Measurements from ENCODE around the gene RUNX2. TPM values are rescaled to one million over a fixed set of nuclear protein-coding genes. Genes with fewer than 3 reads are reported as not detected.

The RUNX2 gene
- total and polyA plus RNA-seq, 2 experiments from 2014 or later: 1.0 to 2.1 TPM

DNA sequence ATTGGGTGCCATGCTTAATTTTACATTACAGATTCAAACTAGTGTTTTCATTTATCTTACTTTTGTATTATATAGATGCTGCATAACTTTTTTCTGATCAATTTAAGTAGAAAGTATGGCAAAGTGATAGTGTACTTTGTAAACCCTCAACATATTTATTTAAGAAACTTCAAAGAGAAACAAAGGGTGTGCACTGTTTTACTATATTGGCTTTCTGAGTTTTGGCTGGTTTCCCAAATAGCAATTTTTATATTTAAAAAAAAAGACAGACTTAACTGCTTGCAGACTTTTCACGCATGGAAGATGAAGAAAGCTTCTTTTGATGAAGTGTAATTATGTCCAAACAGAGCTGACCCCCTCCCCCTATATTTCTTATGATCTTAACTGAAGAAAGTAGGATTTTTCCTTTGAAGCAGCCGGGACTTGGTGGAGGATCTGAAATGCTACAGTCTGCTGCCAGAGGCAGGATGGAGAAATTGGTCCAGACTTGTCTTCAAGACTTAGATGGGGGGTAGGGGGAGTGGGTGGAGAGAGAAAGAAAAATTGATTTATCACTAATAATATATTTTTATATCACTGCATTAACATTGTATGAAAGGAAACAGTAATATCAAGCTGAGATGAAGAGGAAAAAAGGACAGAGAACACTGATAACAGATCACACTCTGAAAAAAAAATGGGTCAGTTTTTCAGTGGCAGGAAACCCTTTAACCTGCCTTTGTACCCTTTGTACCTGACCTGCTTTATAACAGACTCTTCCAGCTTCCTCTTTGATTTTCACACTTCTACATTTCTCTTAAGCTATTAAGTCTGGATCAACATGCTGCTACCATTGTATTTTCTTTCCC lies 105.6 kb downstream of the RUNX2 start:
- Histone ChIP-seq H3K4me1 (ENCODE audit: insufficient read depth) (peaks cover 12% of the 10 kb centered on the region), H3K27ac (no peak overlapping the region), H2AFZ (no peak overlapping the region), H3K36me3 (replicated peaks; ENCODE audit: insufficient read depth, low read depth) (no peaks in the 10 kb centered on the region), H3K4me2 (no peak overlapping the region), H3K9me3 (ENCODE audit: low read depth) (no peaks in the 10 kb centered on the region), H3K4me3 (no peak overlapping the region), H4K20me1 (ENCODE audit: insufficient read depth, poor library complexity, severe bottlenecking) (no peaks in the 10 kb centered on the region), H3K79me2 (no peaks in the 10 kb centered on the region), H3K27me3 (no peaks in the 10 kb centered on the region), H3K9me2 (replicated peaks; ENCODE audit: insufficient read depth) (no peaks in the 10 kb centered on the region)
- no peak for DNase-seq (ENCODE audit: low spot score)
- 55% methylated on average over 2 of the region's 2 CpGs for WGBS (ENCODE audit: low lambda C conversion rate, missing lambda C conversion rate)
- no peak for TF ChIP-seq EZH2 (IDR thresholded peaks at IDR 0.05; ENCODE audit: borderline replicate concordance)
- TF ChIP-seq EZH2phosphoT487 (IDR thresholded peaks at IDR 0.05; ENCODE audit: low read depth, severe bottlenecking, unreplicated experiment): no peak
- TF ChIP-seq, protein P1, sequence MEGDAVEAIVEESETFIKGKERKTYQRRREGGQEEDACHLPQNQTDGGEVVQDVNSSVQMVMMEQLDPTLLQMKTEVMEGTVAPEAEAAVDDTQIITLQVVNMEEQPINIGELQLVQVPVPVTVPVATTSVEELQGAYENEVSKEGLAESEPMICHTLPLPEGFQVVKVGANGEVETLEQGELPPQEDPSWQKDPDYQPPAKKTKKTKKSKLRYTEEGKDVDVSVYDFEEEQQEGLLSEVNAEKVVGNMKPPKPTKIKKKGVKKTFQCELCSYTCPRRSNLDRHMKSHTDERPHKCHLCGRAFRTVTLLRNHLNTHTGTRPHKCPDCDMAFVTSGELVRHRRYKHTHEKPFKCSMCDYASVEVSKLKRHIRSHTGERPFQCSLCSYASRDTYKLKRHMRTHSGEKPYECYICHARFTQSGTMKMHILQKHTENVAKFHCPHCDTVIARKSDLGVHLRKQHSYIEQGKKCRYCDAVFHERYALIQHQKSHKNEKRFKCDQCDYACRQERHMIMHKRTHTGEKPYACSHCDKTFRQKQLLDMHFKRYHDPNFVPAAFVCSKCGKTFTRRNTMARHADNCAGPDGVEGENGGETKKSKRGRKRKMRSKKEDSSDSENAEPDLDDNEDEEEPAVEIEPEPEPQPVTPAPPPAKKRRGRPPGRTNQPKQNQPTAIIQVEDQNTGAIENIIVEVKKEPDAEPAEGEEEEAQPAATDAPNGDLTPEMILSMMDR (IDR thresholded peaks at IDR 0.05; ENCODE audit: poor library complexity): no peak

DNA sequence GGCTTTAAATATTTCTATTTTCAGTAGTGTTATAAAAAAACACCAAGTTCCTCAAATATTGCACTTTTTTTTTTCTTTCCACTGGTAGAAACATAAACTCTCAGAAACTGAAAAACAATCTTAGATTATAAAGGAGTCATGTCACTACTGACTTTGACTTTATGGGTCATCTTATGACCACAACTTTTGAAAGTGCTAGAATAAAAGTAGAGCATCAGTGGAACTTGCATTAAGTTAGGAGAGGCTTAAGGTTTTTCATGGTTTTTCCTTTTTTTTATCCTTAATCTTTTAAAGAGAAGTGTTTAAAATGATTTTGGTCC lies 106.2 kb downstream of the RUNX2 start:
- DNase-seq (ENCODE audit: low spot score): no peak
- H3K27ac ChIP-seq: no peak overlapping the region
- peaks cover 12% of the 10 kb centered on the region for H3K4me1 ChIP-seq (ENCODE audit: insufficient read depth)

DNA sequence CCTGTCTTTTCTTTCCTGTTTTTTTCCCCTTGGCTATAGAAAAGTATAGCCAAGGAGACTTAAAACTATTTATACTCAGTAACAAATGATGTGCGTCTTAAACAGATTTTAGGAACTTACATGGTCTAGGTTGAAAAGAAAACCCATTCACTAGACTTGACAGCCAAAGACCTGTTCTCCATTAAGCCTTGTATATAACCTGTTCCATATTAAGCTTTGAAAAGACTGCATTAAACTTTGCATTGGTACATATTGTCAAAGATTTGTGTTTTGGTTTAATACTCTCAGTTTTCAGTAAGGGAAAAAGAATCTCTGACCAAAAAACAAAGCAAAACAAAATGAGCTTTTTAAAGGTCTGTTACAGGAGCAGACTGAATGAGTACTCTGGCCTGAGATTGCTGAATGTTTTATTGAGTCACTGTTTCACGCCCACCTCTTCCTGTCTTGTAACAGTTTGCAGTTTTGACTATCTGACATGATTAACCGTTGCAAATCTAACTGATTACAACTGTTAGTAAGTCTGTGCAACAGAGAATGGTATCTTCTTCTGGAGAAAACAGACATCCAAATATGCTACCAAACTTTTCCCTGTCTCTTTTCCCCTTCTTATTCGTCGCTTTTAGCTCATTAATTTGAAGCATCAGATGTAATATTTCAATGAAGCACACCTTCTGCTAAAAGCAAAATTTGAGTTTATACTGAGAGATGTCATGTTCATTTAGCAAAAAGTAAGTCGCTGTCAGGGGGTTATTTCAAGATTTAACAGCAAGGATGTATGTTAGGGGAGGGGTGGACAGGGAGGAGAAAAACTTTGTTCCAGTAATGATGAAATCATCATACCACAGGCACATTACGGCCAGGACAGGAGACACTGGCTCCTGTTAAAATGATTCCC lies 108.7 kb downstream of the RUNX2 start:
- H2AFZ ChIP-seq: no peak overlapping the region
- H3K27ac ChIP-seq: peak overlapping the region; percentile 42
- H3K9me3 ChIP-seq (ENCODE audit: low read depth): no peaks in the 10 kb centered on the region
- H3K36me3 ChIP-seq (replicated peaks; ENCODE audit: insufficient read depth, low read depth): no peaks in the 10 kb centered on the region
- TF ChIP-seq EZH2 (IDR thresholded peaks at IDR 0.05; ENCODE audit: borderline replicate concordance) (no peak), EZH2phosphoT487 (IDR thresholded peaks at IDR 0.05; ENCODE audit: low read depth, severe bottlenecking, unreplicated experiment) (no peak)
- TF ChIP-seq, protein P1 (IDR thresholded peaks at IDR 0.05; ENCODE audit: poor library complexity): no peak
- H3K4me3 ChIP-seq: no peak overlapping the region
- H3K79me2 ChIP-seq: no peaks in the 10 kb centered on the region
- no peaks in the 10 kb centered on the region for H4K20me1 ChIP-seq (ENCODE audit: insufficient read depth, poor library complexity, severe bottlenecking)
- no peaks in the 10 kb centered on the region for H3K27me3 ChIP-seq
- DNase-seq (ENCODE audit: low spot score): peak; percentile 22
- peak overlapping the region; percentile 9 for H3K4me2 ChIP-seq
- H3K9me2 ChIP-seq (replicated peaks; ENCODE audit: insufficient read depth): no peaks in the 10 kb centered on the region
- WGBS (ENCODE audit: low lambda C conversion rate, missing lambda C conversion rate): 65% methylated on average over 7 of the region's 7 CpGs
- H3K4me1 ChIP-seq (ENCODE audit: insufficient read depth): peaks cover 12% of the 10 kb centered on the region

More for the DNA sequence above, 106.2 kb downstream of the RUNX2 start:
- no peaks in the 10 kb centered on the region for H3K9me3 ChIP-seq (ENCODE audit: low read depth)
- no peaks in the 10 kb centered on the region for H4K20me1 ChIP-seq (ENCODE audit: insufficient read depth, poor library complexity, severe bottlenecking)
- H3K79me2 ChIP-seq: no peaks in the 10 kb centered on the region
- no peaks in the 10 kb centered on the region for H3K9me2 ChIP-seq (replicated peaks; ENCODE audit: insufficient read depth)
- H3K4me3 ChIP-seq: no peak overlapping the region
- TF ChIP-seq EZH2phosphoT487 (IDR thresholded peaks at IDR 0.05; ENCODE audit: low read depth, severe bottlenecking, unreplicated experiment) (no peak), EZH2 (IDR thresholded peaks at IDR 0.05; ENCODE audit: borderline replicate concordance) (no peak)
- TF ChIP-seq, protein P1 (IDR thresholded peaks at IDR 0.05; ENCODE audit: poor library complexity): no peak
- no peak overlapping the region for H3K4me2 ChIP-seq
- no peak overlapping the region for H2AFZ ChIP-seq
- H3K36me3 ChIP-seq (replicated peaks; ENCODE audit: insufficient read depth, low read depth): no peaks in the 10 kb centered on the region
- no peaks in the 10 kb centered on the region for H3K27me3 ChIP-seq

Measured in hepatocyte (in vitro differentiated cells).